K562 (cell line): ENCODE data around the gene PRKD1. TPM values are rescaled to one million over a fixed set of nuclear protein-coding genes. Genes with fewer than 3 reads are reported as not detected.

Source experiments
- ATF4 ChIP-seq: fragments of 450-650 bp; formaldehyde crosslinking; IDR thresholded peaks from 2 replicates; pipeline ENCODE4 v1.4.0; 2022; ENCODE audit warnings: mild to moderate bottlenecking, moderate library complexity
- CBFA2T2 ChIP-seq: fragments of 450-650 bp; conservative IDR thresholded peaks from 2 replicates; pipeline ENCODE4 v1.6.1; 2017; ENCODE audit warnings: mild to moderate bottlenecking
- E4F1 ChIP-seq: fragments of 250-450 bp; sonication (Bioruptor Pico); IDR thresholded peaks from 2 replicates; pipeline ENCODE4 v1.5.0; 2021; ENCODE audit warnings: mild to moderate bottlenecking, borderline replicate concordance
- EP300 ChIP-seq: IDR thresholded peaks from 2 replicates; pipeline ENCODE4 v1.6.1; 2012; ENCODE audit warnings: low read length, improper control_type of control experiment
- EP400 ChIP-seq: fragments of 450-650 bp; IDR thresholded peaks from 2 replicates; pipeline ENCODE4 v1.6.1; 2017; ENCODE audit warnings: antibody characterized with exemption, mild to moderate bottlenecking, moderate library complexity
- HMGN3 ChIP-seq: IDR thresholded peaks from 2 replicates; pipeline ENCODE4 v1.6.1; 2011; ENCODE audit warnings: borderline replicate concordance, low read depth, mild to moderate bottlenecking, mixed read lengths, low read length; ENCODE audit not compliant: insufficient read length; ENCODE audit errors: extremely low read depth
- JUNB ChIP-seq: fragments of 450-650 bp; formaldehyde crosslinking; conservative IDR thresholded peaks from 2 replicates; pipeline ENCODE4 v1.4.0; 2020; ENCODE audit warnings: mild to moderate bottlenecking
- L3MBTL2 ChIP-seq: fragments of 450-650 bp; IDR thresholded peaks from 2 replicates; pipeline ENCODE4 v1.6.1; 2016; ENCODE audit warnings: mild to moderate bottlenecking, moderate library complexity
- MGA ChIP-seq: fragments of 450-650 bp; IDR thresholded peaks from 2 replicates; pipeline ENCODE4 v1.6.1; 2016; ENCODE audit warnings: mild to moderate bottlenecking, moderate library complexity
- SMARCE1 ChIP-seq: fragments of 450-650 bp; IDR thresholded peaks from 2 replicates; pipeline ENCODE4 v1.7.1; 2016; ENCODE audit warnings: mild to moderate bottlenecking
- TOE1 ChIP-seq, 2 experiments: fragments of 450-650 bp in 1 of 2; sonication (generic) in 1 of 2; formaldehyde crosslinking in 1 of 2; IDR thresholded peaks; 2 replicates each; pipeline versions ENCODE4 v1.7.1 to v1.8.0; 2016 to 2022; ENCODE audit warnings: borderline replicate concordance in 2 of 2, mild to moderate bottlenecking in 2 of 2, antibody characterized with exemption in 1 of 2, inconsistent platforms in 1 of 2, low read depth in 1 of 2, missing genetic modification reagents in 1 of 2, moderate library complexity in 1 of 2
- ZNF232 ChIP-seq: sonication (generic); formaldehyde crosslinking; IDR thresholded peaks from 2 replicates; pipeline ENCODE4 v1.8.0; 2022; ENCODE audit warnings: mild to moderate bottlenecking, missing genetic modification reagents
- polyA plus RNA-seq, 8 experiments: library from polyadenylated mRNA; depleted of rRNA in 4 of 8; stranded (reverse) in 5 of 8; unstranded in 3 of 8; fragments of >200 nt; fragmentation: Nextera tagmentation in 2 of 8; fragmentation: Illumina TruSeq in 1 of 8; extraction: Ambion mirVana in 2 of 8; extraction: Trizol in 1 of 8; gene quantifications; 2 replicates each; pipeline versions ENCODE4 v1.2.1 to v1.2.3, GENCODE V29; 2011 to 2014; ENCODE audit warnings: inconsistent platforms in 1 of 8, missing spikeins in 1 of 8
- total RNA-seq, 7 experiments: library from RNA; depleted of rRNA in 6 of 7; stranded (reverse); fragments of >200 nt in 6 of 7; fragmentation: Illumina TruSeq in 2 of 7; extraction: Trizol in 2 of 7; gene quantifications; 2 replicates each; pipeline versions ENCODE4 v1.2.1 to v1.2.3, GENCODE V29; 2011 to 2021; ENCODE audit warnings: low replicate concordance in 1 of 7

PRKD1 gene
- total and polyA plus RNA-seq, 9 of the 15 experiments (the other 6 are each of a cell fraction or from before 2014, with no cell fraction given), result 0.04 to 0.25 (median 0.13) TPM; not detected in 1

- TF ChIP-seq MGA, result peak; percentile 42; the same call in 1 of the 2 replicates
- TF ChIP-seq HMGN3, result no peak
- TF ChIP-seq SMARCE1, result peak; percentile 86; the same call in 1 of the 2 replicates
- TF ChIP-seq L3MBTL2, result peak; percentile 61
- TF ChIP-seq E4F1 (CRISPR knock-in tag), result no peak
- peak; percentile 93 for TF ChIP-seq JUNB
- peak; percentile 57 for TF ChIP-seq EP400
- no peak for TF ChIP-seq CBFA2T2
- peak; percentile 89 for TF ChIP-seq EP300
- TF ChIP-seq ATF4, result peak; percentile 96
- TF ChIP-seq ZNF232 (CRISPR knock-in tag), result no peak
- TF ChIP-seq TOE1 (IDR thresholded peaks at IDR 0.05; ENCODE audit: borderline replicate concordance), result no peak
- no peak for TF ChIP-seq TOE1 (CRISPR knock-in tag; IDR thresholded peaks at IDR 0.05; ENCODE audit: borderline replicate concordance, low read depth)
These were observed 122.1 kb downstream of the PRKD1 start (continued) for GRCh38 chr14:29805415-29806123.
